GM19452 (cell line): ENCODE measurements around the gene DNM3.

Experiments
- ATAC-seq: cut with Tn5 transposase; IDR thresholded peaks from one replicate; pipeline ENCODE4 v1.9.1; 2021; ENCODE audit not compliant: unreplicated experiment

Gene DNM3

DNA sequence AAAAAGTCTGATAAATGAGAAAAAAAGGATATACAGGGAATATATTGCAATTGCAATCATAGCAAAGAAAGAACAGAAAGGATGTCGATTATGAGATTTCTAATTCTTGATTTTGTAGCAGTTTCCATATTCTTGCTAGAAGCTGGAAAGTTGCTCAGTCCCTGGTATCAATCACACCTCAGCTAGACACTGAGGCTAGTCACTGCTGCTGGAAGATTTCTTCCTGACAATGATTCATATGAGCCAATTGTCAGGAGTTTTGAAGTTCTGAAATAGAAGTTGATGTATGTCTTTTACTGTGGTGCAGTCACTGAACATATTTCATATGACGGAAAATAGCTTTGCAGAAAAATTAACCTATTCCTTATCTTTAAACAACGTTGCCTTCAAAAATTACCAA is 370.8 kb downstream of the DNM3 start:
- no peak for ATAC-seq

DNA sequence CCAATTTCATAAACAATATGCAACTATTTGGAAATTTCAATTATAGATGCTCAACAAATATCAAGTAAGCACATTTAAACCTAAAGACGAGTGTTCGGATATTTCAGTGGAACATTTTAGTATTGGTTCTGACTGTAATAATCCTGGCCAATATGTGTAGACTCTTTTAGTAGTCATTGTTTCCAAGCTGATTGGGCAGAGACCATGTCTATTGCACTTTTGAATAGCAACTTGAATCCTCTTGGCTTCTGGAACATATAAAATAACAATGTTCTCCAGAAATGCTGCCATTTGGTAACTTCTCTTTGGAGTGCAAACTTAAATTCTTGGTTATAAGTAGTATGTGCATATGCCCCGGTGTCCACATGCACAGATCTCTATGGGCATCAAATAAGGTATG is 373.7 kb downstream of the DNM3 start:
- no peak for ATAC-seq

GRCh38 chr1:172219966-172220365 is 378.7 kb downstream of the DNM3 start:
- no peak for ATAC-seq

- ATAC-seq = no peak
These were observed 379.1 kb downstream of the DNM3 start for GRCh38 chr1:172220376-172220775.

DNA sequence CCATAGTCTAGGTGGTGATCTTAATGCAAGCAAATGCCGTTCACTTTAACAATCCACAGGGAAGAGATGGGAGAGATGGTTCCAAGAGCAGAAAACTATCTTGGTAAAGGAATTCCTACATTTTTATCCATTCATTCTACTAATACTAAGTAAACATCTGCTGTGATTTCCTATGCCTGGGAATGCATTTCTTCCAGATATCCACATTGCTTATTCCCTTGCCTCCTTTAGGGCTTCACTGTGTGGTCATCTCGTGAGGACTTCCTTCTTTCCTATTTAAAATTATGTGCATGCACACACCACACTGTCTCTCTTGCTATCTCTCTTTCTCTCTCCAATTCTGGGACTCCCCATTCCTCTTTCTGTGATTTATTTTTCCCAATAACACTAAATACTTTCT is 380.1 kb downstream of the DNM3 start:
- ATAC-seq = no peak

DNA sequence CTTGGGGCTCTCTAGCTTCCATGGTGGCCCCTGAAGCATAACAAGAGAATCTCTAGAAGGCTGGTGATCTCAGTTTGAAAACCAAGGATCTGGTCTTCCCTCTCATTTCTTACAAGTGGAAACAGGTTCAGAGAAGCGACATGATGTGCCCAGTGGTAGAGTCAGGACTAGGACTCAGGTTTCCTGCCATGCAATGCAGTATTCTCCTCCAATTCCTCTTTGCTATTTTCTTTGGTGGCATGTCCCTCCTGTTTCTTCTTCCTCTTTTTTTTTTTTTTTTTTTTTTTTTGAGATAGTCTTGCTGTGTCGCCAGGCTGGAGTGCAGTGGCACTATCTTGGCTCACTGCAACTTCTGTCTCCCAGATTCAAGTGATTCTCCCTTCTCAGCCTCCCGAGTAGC is 383.6 kb downstream of the DNM3 start:
- no peak for ATAC-seq

DNA sequence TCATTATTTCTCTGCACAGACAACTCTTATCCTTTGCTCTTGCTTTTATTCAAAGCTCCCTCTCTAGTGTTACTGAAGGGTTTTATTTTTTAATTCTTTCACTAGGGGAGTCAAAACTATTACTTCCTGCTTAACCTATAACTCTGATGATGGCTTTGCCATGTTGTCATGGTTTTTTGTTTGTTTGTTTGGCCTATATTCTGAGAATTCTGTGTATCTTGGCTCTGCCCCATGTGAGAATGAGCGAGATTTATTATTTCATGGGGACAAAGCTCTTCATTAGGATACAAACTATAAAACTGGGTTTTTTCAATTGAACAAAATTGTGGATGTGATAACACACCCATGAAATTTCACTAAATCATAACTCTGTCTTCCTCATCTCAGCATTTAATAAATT is 388.6 kb downstream of the DNM3 start:
- ATAC-seq = no peak

DNA sequence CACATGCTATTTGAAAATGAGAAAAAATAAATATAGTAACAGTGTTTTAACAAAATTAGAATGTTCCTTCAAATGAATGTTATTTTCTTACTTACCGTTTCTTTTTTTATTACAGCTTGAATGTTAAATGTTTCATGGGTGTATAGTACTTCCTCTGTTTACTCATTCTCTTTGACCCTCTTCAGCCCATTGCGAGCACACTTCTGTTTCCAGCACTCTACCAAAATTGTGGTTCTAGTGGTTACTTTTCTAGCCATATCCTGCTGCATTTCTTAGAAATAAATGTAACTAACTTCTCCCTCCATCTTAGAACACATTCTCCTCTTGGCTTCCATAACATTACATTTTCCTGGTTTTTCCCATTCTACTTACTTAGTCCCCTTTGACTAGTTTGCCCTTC is 389.2 kb downstream of the DNM3 start:
- no peak for ATAC-seq

DNA sequence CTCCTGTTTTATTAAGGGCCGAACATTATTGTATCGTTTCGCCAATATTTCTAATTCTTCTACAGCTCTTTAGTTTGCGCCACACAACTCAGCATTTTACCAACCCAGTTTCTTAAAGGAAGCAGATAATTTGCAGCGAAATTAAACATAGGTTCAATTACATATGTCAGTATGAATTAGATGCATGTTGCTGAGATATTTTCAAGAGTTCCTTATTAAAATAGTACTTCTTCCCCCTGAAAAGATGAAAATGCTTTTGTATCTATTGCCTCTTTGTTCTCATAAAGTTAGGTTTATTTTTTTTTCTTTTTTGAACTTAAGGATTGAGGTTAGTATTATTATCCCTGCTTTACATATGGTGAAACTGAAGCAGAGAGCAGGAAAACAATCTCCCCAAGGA is 395.7 kb downstream of the DNM3 start:
- no peak for ATAC-seq

GRCh38 chr1:172238158-172238557 is 396.9 kb downstream of the DNM3 start:
- ATAC-seq = no peak

GRCh38 chr1:172238965-172239364 is 397.7 kb downstream of the DNM3 start:
- ATAC-seq = no peak

DNA sequence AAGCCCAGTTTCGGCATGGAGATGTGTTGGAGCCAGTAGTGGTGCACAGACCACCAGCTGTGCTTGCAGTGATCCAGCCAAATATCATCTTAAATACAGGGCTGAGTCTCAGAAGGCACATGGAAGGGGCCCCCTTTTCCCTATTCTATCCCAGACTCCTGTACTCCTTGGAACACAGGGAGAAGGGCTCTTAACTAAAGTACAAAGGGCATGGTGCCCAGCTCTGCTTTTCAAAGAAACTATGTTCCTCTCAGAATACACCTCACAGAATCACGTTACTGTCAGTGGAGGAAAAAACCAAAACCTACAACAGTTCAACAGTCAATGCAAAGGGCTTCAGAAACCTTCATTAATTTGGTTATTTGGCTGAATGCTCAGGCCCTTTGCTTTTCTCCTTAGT is 398.6 kb downstream of the DNM3 start:
- ATAC-seq = no peak

- ATAC-seq = no peak
These were observed 400.2 kb downstream of the DNM3 start for GRCh38 chr1:172241540-172241939.

DNA sequence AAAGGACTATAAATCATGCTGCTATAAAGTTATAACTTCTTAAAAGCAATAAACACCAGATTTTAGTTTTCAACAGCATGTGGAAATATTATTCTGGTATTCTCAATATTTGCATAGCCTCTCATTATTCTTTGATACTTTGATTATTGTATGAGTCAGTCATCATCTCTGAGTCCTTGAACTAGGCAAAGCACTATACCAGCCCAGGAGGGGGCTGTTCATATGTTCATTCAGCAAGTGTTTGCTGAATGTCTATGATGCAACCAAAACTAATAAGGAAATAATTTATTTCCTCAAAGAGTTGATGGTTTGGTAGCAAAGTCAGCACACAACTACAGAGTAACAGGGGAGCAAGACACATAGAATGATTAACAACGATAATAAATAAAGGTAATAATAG is 403.6 kb downstream of the DNM3 start:
- no peak for ATAC-seq

- ATAC-seq = no peak
These were observed 404.5 kb downstream of the DNM3 start for GRCh38 chr1:172245788-172246187.

DNA sequence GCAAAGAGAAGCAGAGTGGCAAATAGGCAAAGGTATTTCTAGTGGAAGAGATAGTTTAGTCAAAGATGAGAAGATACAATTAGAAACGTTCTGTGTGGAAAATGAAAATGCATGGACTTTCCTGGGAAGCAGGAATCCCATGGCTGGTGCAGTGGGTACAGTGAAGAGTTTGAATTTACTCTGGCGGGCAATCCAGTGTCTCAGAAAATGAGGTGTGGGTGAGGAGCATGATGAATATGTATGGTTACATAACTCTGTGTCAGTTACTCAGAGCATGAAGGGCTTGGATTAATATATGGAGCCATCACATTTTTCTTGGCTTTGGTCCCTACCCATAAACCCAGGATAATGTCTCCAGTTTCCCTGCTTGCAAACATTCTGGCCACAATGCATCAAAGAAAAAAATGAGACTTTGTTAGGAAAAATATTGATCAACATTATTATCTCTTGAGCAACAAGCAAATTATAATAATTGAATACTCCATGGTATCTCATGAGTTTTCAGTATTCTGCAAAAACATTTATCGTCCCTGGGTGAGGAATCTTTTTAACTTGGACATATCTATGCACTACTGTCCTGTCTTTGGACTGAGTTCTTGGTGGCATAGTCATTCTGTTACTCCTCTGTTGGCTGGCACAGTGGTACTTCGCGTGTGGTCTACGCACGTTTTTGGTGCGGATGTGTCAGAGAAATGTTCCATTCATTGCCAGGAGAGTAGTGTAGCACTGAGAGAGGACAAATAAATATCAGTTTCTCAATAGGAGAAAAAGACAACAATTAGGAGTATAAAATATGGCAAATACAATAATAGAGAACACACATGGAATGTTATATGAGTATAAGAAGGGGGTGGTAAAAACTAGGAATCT is 405.5 kb downstream of the DNM3 start:
- ATAC-seq = no peak

DNA sequence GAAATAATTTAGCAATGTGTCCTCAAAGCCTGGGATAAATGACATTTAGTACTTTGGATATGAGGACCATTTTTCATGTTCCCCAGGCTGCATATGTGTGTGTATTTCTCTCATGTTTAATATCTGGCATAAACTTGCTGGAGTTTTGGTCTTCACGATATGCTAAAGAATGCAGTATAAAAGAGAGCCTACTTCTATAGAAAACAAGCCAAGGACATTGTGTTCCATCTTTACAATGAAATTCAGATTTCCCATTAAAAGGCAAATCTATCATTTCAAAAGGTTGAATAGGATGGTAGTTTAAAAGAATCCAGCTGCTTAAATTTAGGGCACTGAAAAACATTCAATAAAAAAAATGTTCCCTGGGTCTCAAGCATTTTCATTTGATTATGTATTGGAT is 410.2 kb downstream of the DNM3 start:
- no peak for ATAC-seq

- ATAC-seq = no peak
These were observed 411.0 kb downstream of the DNM3 start for GRCh38 chr1:172252321-172252720.

GRCh38 chr1:172252958-172253357 is 411.7 kb downstream of the DNM3 start:
- no peak for ATAC-seq

DNA sequence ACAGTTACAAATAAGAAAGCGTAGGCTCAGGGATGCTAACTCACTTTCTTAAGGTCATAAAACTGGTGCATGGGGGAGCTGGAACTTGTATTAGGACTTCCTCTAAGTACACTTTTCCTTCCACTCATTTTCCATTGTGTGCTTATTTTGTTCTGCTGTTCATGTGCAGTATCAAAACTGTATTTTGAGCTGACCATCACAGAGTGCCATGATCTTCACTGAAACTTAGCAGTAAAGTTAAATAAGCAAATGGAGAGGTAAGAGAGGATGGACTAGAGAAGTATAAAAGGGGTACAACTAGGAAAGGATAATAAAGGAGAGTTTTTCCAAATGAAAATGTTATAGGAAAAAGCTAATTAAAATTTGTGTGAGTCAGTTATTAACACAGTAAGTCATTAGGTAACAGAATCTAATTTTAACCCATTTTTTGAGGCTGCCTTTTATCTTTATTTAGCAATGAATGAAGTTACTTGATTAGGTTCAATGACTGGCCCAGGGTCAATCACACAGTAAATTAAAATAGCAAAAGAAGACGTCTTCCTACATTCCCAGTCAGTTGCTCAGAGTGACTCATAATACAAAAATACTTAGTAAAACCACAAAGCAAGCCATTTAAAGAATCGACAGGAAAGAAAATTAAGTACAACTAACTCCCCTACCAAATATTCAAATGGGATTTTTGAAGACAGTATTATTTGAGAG is 413.4 kb downstream of the DNM3 start:
- ATAC-seq = no peak

DNA sequence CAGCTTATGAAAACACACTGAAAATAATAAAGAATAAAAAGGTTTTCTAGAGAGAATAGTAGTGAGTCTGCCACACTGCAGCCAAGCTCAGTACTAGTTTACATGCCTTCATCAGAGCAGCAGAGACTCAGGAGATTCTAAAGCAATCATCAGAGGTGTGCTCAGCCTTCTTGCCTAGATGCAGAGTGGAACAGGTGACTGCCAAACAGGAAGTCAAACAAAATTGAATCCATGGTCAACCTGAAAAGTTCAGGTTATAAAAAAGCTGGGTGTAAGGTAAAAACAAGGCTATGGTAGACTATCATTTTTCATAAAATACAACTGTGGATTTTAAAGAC is 413.9 kb downstream of the DNM3 start:
- ATAC-seq = no peak

DNA sequence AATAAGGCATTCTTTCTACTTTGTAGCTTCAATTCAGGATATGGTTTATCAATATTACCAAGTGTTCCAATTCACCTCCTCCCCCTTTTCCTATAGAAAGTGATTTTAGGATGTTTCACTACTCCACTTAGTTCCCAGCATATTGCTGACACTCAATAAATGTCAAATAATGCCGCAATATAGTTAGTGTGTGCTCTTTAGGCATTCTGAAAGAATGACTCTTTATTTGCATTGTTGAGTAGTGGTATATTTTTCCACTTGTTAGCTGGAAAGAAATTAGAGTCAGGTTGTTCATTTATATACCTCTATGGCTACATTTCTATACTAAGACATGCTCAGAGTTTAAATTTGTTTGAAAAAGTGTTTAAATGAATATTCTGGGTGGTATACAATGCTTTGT is 424.6 kb downstream of the DNM3 start:
- ATAC-seq = no peak
